ENCODE results near the gene SMARCA1.
"Not testable (repeated sequence)": the region's sequence is repeated elsewhere in the genome, so short reads cannot be mapped to it uniquely, and the experiment has no call there.

SMARCA1 gene, protein sequence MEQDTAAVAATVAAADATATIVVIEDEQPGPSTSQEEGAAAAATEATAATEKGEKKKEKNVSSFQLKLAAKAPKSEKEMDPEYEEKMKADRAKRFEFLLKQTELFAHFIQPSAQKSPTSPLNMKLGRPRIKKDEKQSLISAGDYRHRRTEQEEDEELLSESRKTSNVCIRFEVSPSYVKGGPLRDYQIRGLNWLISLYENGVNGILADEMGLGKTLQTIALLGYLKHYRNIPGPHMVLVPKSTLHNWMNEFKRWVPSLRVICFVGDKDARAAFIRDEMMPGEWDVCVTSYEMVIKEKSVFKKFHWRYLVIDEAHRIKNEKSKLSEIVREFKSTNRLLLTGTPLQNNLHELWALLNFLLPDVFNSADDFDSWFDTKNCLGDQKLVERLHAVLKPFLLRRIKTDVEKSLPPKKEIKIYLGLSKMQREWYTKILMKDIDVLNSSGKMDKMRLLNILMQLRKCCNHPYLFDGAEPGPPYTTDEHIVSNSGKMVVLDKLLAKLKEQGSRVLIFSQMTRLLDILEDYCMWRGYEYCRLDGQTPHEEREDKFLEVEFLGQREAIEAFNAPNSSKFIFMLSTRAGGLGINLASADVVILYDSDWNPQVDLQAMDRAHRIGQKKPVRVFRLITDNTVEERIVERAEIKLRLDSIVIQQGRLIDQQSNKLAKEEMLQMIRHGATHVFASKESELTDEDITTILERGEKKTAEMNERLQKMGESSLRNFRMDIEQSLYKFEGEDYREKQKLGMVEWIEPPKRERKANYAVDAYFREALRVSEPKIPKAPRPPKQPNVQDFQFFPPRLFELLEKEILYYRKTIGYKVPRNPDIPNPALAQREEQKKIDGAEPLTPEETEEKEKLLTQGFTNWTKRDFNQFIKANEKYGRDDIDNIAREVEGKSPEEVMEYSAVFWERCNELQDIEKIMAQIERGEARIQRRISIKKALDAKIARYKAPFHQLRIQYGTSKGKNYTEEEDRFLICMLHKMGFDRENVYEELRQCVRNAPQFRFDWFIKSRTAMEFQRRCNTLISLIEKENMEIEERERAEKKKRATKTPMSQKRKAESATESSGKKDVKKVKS

DNA sequence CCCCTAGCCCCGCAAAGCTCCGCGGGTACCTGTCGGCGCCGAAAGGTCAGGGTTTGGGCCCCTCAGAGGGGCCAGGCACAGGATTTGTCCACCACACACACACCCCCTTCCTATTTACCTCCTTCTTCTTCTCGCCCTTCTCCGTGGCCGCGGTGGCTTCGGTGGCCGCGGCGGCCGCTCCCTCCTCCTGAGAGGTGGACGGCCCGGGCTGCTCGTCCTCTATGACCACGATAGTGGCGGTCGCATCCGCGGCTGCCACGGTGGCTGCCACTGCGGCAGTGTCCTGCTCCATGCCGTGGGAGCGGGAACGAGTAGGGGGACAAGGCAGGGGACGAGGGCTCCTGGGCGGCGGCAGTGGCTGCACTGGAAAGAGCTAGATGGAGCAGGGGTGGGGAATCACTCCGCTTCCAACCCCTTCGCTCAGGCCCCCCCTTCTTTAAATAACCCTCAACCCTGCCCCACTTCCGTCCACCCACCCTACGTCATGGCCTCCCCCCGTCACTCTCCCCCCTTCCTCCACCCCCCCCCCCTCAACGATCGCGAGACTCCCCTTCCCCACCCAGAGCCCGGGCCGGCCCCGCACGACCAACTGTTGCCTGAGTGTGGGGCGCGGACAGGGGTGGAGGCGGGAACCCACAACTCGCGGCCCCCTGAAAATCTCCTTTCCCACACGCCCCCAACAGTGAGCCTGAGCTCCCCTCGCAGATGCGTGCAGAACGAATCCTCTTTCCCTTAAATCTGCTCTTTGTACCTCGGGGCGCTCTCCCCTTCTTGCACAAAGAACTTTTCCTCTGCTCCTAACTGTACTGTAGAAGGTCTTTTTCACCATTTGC is at the start of gene SMARCA1:
SMARCA1 (minus strand) TSS at position 412 of the 833 bp plus-strand sequence; CDS start at position 292, 120 bp downstream.
- DNase-seq (ENCODE audit: low read depth in 4 of 4, low spot score in 1 of 4): no peak

DNA sequence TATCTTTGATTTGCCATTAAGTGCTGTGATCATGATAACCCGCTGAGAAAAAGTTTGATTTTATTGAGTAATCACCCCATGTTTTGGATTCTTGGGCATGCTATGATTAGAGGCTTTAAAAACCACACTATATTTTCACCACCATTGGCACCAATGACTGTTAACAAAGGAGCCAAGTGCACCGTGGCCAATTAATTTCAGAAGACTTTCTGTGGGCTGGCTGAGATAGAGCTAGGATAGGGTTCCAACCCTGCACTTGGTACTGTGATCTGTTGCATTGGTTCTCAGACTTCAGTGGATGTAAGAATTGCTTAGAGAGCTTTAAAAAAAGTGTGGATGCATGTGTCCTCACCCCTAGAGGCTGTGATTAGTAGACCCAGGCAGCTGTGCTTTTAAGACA is 49.1 kb upstream of the SMARCA1 start:
- DNase-seq (ENCODE audit: low read depth in 4 of 4, low spot score in 1 of 4): no peak

DNA sequence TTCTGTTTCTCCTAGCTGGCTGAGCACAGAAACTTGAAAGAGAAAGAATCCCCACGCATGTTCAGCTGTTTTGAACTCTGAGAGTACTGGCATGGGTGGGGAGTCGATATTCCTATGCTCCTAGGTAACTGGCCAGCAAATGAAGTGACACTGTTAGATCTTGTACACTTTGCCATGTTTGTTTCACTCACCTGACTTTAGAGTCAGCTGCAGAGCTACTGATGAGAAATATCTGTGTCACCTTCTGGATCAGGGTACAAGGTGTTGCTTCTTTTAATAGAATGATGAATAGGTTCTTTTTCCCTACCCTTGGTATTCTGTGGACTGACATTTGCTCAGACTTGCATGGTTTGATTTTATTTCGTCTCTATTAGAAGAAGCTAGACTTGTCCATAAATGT is 45.1 kb upstream of the SMARCA1 start:
- no peak for DNase-seq (ENCODE audit: low read depth in 4 of 4, low spot score in 1 of 4)

DNA sequence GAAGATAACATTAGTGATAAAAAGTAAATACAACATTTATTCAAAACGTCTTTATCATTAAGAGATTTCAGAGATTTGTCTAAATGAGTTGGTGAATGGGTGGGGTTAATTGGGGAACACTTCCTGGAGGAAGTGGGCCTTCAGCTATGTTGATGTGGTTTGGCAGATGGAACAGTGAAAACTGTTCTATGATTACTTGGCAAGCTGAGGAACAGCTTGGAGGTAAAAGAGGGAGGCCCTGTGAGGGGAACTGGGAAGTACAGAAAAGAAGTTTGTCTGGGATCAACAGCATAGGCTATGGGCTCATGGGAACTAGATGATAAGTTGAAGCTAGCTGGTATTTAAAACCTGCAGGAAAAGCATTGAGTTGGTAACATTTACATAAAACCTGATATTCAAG is 42.8 kb upstream of the SMARCA1 start:
- DNase-seq (ENCODE audit: low read depth in 4 of 4, low spot score in 1 of 4): no peak

DNA sequence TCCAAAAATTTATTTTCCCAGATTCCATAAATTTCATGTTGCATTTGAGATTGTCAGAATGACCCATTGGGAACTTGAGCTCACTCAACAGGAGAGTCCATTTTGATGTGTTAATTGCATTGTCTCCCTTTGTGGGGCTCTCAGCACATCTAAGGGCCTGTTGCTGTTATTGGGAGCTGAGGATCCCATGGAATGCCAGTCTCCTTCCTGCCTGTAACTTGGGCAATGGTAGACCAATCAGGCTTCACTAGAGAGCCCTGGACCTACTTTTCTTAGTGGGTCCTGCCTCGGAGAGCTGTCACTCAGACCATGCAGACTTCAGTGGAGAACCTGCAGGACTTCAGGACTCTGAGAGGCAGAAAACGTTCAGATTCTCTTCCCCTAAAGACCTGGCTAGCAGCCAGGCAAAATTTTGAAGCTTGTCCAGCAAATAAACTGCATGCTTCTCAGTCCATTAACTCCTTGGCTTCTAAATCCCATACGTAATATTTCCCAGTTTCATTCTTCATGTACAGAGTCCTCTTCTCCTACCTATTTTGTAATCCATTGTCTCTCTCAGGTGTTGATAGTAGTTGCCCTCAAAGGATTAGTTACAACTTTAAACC is 41.9 kb upstream of the SMARCA1 start:
- no peak for DNase-seq (ENCODE audit: low read depth in 4 of 4, low spot score in 1 of 4)

DNA sequence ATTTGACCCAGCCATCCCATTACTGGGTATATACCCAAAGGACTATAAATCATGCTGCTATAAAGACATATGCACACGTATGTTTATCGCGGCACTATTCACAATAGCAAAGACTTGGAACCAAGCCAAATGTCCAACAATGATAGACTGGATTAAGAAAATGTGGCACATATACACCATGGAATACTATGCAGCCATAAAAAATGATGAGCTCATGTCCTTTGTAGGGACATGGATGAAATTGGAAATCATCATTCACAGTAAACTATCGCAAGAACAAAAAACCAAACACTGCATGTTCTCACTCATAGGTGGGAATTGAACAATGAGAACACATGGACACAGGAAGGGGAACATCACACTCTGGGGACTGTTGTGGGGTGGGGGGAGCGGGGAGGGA is 41.1 kb upstream of the SMARCA1 start:
- DNase-seq (ENCODE audit: low read depth in 4 of 4, low spot score in 1 of 4): not testable (repeated sequence)

DNA sequence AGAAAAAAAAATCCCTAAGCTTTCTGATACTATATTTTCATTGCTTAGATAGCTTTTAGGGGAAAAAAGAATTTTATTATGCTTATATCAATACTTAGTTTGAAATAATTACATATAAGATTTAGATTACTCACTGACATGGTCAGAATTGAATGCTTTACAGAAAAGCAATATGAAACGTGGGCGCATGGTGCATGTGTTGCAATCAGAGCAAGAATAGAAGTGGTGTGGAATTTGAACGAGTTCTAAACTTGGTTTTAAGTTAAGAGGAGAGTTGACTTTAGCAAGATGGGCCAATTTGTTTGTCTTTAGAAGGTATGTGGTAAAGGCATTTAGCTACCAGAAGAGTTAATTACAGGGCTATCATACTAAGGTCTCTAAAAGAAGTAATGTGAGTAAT is 38.2 kb upstream of the SMARCA1 start:
- DNase-seq (ENCODE audit: low read depth in 4 of 4, low spot score in 1 of 4): no peak

DNA sequence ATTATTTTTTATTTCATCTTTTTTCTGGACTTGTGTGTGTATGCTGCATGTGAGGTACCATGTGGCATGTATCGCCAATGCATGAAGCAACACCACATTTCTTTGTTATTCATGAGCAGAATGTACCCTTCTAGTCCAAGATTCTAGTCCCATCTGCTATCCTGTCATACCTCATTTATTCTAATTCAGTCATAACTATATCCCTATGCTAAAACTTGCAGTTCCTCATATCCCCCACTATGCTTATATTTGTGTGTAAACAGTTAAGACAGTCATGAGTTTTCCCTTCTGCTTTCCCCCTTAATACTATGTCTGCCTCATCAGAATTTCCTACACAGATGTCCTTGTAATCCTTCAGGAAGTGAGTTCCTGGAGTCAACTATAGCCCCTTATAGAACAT is 36.5 kb upstream of the SMARCA1 start:
- DNase-seq (ENCODE audit: low read depth in 4 of 4, low spot score in 1 of 4): no peak

DNA sequence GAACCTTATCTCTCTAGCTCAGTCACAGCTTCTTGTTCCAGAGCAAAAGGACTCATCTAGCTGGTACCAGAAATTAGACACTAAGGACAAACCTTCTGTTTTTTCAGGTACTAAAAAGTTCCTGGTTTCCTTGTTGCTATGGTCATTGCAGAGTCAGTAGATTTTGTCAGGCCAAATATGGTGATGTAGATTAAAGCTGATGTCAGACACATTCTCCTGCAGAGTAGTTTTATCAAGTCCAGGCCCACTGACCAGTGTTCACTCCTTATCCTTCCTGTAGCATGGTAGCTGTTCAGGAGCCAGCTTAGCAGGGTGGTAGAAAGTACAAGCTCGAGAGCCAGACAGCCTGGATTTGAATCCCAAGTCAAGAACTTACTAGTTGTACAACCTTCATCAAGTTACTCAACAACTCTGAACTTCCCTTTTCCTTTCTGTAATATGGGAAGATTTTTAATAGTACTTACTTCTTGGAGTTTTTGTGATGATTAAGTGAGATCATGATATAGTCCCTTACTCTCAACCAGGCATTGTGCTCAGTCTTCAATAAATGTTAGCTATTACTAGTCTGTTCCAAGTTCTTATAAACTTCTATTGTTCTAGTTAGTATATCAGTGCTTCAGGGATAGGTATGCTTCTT is 34.7 kb upstream of the SMARCA1 start:
- no peak for DNase-seq (ENCODE audit: low read depth in 4 of 4, low spot score in 1 of 4)

DNA sequence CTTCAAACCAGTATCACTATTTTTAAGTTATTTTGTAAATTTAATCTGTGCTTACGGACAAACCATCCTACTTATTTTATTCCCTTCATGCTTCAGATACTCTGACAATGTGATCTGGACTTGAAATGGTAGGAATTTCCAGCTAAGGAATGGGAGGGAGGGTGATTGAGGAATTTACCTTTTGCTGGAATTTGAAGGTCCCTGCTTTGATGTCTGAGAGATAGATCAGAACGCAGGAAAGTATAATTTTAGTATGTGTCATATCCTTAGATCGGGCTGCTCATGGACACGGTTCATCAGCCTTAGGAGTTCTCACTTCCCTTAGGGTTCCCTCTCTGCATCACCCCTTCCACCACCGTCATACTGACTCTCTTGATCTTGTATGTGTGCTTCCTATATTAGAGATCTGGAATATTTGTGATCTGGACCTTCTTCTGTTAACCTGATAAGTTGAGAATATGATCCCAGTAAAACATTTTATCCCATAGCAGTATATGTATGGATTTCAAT is 33.6 kb upstream of the SMARCA1 start:
- DNase-seq (ENCODE audit: low read depth in 4 of 4, low spot score in 1 of 4): no peak

DNA sequence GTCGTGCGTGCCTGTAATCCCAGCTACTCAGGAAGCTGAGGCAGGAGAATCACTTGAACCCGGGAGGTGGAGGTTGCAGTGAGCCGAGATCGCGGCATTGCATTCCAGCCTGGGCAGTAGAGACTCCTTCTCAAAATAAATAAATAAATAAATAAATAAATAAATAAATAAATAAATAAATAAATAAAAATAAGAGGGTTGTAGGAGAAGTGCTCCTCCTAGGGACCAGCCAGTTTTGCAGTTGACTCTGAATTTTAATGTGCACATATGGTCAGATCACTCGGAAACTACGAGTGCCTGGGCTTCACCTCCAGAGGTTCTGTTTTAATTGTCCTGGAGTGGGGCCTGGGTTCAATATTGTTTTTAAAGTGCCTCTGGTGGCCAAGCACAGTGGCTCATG is 31.5 kb upstream of the SMARCA1 start:
- not testable (repeated sequence) for DNase-seq (ENCODE audit: low read depth in 4 of 4, low spot score in 1 of 4)

DNA sequence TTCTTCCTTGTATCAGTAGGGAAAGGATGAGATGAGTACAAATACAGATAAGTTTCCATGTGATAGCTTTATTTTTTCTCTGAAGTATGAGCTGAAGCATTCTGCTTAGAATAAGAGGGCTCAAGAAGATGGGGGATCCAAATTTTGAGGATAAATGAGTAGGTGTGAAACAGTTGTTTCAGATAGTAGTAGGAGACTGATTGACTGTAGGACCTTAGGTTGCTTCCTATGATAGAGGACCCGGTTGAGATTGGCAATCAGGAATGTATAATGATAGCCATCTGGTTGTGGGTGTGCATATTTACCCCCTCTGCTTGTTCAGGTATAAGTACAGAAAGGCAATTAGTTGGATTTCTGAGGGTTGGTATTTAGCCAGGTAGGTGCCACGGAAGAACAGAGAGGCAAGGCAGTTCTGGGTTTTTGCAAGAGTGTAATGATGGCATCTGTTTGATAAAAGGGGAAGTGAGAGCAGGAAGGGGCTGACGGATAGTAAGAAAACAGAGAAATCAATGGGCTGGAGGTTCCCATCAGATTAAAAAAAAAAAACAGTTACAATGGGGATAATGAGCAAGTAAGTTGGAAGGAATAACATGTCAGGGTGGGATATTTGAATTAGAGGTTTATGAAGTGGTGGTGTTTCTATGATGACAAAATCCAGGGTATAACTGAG is 30.5 kb upstream of the SMARCA1 start:
- no peak for DNase-seq (ENCODE audit: low read depth in 4 of 4, low spot score in 1 of 4)

DNA sequence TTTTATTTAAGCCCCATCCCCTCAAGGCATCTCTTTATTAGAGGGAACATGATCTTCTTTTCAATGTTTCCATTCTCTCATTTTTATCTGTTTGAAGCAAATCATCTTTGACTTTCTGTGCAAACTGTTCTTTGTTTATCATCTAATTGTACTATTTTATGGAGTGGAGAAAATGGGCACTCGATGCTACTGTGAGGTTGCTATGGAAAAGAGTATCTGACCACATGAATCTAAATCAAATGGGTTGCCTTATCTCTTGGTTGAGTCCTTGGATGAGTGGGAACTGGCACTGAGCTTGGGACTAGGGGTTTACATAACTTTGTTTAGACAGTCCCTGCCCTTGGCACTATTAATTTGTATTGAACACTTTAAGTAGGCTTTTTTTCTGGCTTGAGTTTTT is 25.8 kb upstream of the SMARCA1 start:
- no peak for DNase-seq (ENCODE audit: low read depth in 4 of 4, low spot score in 1 of 4)

DNA sequence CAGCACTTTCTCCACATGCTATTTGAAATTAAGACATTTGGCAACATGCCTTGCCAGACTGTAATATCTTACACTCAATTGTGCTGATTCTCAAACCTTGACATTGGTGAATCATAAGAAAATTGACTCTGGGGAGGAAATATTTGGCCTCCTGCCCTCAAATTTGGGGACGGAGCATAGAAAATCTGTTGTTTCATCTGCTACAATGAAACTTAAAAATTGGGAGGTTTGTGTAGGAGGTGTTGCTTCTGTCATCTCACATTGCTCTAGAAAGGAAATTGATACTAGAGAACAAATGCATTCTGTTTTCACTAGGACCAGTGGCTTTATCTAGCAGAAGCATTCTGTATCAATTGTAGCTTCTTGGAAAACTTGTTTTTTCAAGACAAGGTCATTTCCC is 22.1 kb upstream of the SMARCA1 start:
- no peak for DNase-seq (ENCODE audit: low read depth in 4 of 4, low spot score in 1 of 4)

DNA sequence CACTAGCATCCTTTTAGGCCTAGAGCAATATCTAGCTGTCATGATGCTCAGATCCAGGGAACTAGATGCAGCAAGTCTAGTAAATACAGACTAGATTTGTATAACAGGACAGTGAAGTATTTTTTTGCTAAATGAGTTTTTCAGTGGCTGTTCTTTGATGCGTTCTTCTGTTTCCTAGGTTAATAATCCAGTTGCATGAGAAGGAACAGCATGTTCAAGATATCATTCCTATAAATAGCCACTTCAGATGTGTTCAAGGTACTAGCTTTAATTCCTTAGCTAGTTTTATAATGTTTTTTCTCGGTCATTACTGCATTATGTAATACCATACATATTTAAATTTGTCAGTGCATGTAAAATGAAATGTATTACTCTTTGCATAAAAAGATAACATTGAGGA is 21.5 kb upstream of the SMARCA1 start:
- DNase-seq (ENCODE audit: low read depth in 4 of 4, low spot score in 1 of 4): no peak

DNA sequence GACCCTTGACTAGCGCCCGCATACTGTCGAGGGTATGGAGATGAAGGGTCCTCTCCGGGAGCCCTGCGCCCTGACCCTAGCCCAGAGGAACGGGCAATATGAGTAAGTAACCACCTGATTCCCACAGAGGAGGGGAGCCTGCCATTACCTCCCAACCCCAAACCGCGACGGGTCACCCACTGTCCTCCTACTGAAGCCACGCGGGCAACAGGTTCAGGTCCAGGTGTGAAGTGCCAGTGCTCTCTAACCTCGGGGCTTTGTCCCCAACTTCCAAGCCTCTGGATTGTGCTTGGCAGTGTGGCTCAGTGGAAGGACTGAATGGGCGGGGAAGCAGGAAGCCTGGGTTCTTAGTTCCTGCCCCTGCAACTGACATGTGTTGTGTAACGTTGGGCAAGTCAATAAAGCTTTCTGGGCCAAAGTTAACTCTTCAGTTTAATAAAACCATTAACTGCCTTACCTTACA is 17.5 kb upstream of the SMARCA1 start:
- no peak for DNase-seq (ENCODE audit: low read depth in 4 of 4, low spot score in 1 of 4)

DNA sequence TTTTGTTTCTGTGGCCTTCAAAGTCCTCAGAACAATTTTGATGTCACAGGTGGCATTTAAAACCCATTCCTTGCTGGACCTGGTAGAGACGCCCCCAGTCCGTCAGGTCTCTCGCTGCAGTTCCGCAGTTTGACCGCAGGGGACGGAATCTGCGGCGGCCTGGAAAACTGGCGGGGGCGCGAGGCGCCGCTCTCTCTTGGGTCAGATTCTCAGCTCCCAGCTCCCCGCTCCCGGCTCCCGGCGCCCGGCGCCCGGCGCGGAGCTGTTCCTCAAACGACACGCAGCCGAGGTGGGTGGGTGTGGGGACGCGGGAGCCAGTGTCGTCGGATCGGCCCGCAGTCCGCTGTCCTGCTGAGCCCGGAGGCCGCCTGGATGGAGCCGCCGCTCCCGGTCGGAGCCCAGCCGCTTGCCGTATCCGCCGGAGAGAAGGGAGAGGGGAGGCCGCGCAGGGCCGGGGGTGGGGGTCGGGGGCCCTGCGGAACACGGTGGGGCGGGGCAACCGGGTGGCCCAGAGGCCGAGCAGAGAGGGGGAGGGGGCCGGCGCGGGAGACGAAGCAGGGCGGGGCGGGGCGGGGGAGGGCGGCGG is 16.9 kb upstream of the SMARCA1 start, which contains the start of gene OCRL:
OCRL (plus strand) TSS at position 192 of the 586 bp plus-strand sequence; CDS start at position 373, 181 bp downstream.
- DNase-seq (ENCODE audit: low read depth in 4 of 4, low spot score in 1 of 4): peak in 3 of 4 experiments; percentile 25 to 42 (median 36)

DNA sequence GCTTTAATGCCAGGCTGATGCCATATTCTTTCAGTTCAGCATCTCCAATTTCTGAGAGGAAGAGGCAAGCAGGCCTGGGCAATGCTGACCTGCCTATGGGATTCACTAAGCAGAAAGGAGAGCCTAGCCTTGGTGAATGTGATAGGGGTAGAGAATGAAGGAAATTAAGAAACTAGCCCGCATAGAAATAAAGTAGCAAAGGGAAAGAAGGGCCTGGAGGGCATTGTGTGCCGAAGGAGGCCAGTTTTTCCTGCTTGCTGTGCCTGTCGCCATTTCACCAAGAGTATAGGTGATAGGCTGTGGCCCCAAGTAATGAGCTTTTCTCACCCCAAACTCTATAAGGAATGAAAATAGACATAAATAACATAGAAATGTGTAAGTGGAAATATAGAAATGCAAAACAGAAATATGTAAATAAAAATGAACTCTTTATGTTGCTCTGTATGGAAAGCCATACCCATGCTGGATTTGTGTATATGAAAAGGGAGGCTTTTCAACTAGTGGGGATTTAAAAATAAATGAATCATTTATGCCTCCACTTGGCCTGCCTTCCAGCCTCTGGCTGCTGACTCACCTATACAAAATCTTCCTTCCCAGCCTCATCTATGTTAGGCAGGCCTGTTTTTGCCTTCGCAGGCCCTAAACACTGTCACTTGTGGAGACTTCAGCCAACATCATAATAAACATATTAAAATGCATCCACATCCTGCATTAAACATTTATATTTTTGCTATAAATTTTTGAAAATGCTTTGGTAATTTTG is 11.7 kb upstream of the SMARCA1 start:
- DNase-seq (ENCODE audit: low read depth in 4 of 4, low spot score in 1 of 4): no peak

Measured in stimulated activated CD4-positive, alpha-beta T cell treated with anti-CD3 and anti-CD28 coated beads, Interleukin-1b, Interleukin-23, amount 100 ng/mL, for 24 hours (primary cell).